ENCODE data around the gene SZRD1. TPM values are rescaled to one million over a fixed set of nuclear protein-coding genes. Genes with fewer than 3 reads are reported as not detected.

The SZRD1 gene
- total RNA-seq, 1 experiment from 2014 or later: 108 TPM

DNA sequence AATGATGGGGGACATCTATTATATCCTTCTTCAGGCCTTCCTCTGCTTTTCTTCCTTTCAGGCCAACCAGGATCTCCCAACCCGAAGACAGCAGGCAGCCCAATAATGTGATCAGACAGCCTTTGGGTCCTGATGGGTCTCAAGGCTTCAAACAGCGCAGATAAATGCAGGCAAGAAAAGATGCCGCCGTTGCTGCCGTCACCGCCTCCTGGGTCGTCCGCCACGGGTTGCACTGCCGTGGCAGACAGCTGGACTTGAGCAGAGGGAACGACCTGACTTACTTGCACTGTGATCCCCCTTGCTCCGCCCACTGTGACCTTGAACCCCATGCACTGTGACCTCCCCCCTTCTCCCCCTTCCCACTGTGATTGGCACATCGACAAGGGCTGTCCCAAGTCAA is 27.9 kb downstream of the SZRD1 start:
- no peak for DNase-seq (ENCODE audit: low spot score)

GRCh38 chr1:16396591-16396990 is 29.5 kb downstream of the SZRD1 start:
- DNase-seq (ENCODE audit: low spot score): no peak

DNA sequence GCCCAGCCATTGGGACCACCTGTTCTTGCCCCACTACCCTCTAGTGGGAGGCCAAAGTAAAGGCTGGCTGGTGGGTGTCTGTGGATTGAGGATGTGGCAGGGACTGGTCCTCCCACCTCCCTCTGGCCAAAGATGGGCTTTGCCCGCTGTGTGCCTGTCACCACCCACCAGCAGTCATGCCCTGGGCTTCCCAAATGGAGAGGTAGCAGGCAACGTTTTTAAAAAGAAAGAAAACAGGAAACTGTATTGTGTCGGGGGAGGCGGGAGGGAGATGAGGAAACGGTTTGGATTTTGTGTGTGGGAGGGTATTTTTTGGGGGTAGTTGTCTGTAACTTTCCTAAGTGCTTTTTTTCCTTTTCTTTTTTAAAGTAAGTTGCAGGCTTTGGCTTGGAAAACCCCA is 30.1 kb downstream of the SZRD1 start:
- no peak for DNase-seq (ENCODE audit: low spot score)

GRCh38 chr1:16398371-16398953 is 31.4 kb downstream of the SZRD1 start:
- no peak for DNase-seq (ENCODE audit: low spot score)

- DNase-seq (ENCODE audit: low spot score): no peak
Measured at GRCh38 chr1:16402742-16403141, 35.7 kb downstream of the SZRD1 start.

GRCh38 chr1:16405441-16405840 is 38.4 kb downstream of the SZRD1 start:
- DNase-seq (ENCODE audit: low spot score): no peak

- DNase-seq (ENCODE audit: low spot score): no peak
Measured at GRCh38 chr1:16406868-16407267, 39.8 kb downstream of the SZRD1 start.

DNA sequence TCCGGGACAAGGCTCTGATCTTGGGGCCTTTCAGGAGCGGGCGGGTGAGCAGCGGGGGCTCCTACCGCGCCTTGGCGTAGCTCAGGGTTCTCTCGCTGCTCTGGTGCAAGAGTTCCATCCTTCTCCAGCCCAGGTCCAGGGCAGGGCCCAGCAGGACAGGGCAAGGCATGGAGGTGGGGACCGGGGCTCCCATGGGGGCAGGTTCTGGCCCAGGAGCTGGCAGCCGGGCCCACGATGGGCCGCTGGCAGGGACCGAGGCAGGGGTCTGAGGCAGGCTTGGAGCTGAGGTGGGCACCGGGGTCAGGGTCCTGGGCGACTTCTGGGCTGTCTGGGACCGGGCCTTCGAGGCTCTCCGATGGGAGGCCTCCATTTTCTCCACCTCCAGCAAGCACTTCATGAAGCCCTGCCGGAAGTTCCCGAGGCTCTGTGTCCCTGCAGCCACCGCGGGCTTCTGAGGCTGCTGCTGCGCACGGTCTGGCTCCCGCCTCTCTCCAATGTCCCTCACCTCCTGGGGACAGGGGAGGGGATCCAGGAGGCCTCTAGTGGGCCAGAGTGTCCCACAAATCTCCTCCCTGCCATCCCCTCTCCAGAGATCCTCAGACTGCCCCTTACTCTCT is 42.6 kb downstream of the SZRD1 start:
- no peak for DNase-seq (ENCODE audit: low spot score)

DNA sequence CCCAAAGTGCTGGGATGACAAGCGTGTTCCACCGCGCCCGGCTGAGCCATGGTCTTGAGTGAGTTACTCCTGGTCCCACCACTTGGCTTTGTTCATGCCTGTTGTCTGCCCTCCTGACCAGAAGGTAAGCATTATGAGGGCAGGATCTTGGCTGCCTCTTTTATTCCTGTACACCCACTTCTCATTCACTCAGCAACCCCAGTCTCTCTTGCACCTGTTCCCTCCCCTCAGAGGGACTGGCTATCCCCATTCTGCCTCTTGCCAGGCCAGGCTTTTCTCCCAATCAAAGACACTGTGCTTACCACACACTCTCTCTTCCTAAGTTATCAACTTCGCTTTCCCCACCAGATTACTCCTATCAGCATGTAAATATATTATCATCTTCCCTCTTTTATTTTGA is 43.8 kb downstream of the SZRD1 start:
- no peak for DNase-seq (ENCODE audit: low spot score)

DNA sequence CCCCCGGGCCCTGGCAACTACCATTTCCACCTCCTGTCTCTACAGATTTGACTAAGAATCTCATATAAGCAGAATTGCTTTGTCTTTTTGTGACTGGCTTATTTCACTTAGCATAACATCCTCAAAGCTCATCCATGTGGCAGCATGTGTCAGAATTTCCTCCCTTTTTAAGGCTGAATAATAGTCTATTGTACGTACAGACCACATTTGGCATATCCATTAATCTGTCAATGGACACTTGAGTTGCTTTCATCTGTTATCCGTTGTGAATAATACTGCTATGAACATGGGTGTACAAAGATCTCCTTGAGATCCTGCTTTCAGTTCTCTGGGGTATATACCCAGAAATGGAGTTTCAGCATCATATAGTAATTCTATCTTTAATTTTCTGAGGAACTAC is 46.1 kb downstream of the SZRD1 start:
- no peak for DNase-seq (ENCODE audit: low spot score)

DNA sequence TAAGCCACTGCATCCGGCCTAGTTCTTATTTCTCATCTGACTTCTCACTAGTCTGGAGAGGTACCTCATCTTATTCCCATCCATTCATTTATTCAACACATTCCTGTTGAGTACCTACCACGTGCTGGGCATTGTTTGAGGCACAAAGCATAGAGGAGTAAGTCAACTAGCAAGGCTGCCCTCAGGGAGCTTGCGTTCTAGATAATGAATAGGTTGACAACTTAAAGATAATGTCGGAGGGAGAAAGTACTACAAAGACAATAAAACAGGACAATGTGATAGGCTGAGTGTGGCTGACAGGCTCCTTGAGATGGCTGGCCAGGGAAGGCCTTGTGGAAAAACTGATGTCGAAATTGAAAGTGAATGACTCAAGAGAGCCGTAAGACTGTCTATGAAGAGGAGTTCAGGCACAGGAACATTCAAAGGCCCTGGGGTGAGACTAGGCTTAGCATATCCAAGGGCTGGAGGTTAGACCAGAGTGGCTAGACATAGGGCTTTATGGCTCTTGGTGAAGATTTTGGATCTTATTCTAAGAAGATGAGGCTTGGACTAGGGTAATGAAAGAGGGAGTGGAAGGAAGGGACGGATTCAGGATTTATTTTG is 51.9 kb downstream of the SZRD1 start:
- no peak for DNase-seq (ENCODE audit: low spot score)

DNA sequence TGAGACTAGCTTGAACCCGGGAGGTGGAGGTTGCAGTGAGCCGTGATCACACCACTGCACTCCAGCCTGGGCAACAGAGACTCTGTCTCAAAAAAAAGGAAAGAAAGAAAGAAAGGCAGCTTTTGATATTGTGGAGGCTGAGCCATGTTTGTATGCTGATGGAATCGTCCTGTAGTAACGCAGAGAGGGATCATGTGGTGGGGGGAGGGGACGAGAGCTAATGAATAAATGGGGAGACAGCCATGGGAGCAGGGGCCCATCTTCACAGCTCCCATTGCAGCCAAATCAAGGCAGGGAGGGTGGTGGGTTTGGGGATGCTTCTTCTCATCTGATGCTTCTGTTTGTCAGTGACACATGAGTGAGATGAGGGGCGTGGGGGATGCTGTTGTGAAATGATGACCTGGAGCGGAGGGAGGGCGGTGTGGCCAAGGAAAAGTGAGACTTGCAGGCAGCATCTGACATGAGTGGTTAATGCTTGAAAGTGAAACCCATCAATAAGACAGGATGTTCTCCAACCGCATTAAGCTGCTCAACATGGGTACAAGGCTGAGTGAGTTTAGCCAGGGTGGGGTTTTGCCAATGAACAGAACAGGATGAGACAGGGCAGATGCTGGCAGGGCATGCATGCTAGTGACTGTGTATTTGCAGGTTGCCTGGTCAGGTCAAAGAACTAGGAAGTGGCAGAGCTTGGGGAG is 53.5 kb downstream of the SZRD1 start:
- no peak for DNase-seq (ENCODE audit: low spot score)

DNA sequence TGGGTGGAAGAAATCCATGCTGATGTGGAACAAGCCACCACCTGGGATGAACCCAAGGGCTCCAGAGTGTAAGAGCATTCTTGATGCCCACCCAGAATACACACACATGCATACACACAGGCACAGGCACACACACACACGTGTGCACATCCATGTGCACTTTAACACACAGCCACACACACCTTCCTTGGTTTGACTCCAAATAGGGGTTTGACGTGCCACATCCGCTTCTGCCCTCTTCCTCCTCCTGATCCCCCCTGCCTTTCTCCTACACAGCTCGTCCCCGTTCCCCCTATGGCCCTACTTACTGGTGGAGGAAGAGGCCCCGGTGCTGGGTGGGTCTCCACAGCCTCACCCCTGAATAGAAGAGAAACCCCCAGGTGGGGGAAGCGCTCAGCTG is 54.2 kb downstream of the SZRD1 start:
- no peak for DNase-seq (ENCODE audit: low spot score)

DNA sequence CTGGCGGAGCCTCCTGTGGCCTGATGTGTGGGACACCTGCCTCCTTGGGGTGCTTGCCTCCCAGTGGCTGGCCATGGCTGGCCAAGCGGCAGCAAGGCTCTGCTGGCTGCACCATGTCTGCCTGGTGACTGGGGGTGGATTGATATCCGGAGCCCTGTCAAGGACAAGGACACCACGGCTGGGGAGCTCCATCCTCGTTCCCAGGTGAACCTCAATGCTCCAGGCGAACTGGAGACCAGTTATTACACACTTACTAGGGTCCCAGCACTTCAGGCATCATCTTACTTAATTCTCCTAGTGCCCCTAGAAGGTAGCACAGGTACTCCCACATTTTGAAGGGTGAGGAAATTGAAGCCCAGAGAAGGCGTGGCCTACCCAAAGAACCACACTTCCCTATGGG is 55.0 kb downstream of the SZRD1 start:
- DNase-seq (ENCODE audit: low spot score): no peak

DNA sequence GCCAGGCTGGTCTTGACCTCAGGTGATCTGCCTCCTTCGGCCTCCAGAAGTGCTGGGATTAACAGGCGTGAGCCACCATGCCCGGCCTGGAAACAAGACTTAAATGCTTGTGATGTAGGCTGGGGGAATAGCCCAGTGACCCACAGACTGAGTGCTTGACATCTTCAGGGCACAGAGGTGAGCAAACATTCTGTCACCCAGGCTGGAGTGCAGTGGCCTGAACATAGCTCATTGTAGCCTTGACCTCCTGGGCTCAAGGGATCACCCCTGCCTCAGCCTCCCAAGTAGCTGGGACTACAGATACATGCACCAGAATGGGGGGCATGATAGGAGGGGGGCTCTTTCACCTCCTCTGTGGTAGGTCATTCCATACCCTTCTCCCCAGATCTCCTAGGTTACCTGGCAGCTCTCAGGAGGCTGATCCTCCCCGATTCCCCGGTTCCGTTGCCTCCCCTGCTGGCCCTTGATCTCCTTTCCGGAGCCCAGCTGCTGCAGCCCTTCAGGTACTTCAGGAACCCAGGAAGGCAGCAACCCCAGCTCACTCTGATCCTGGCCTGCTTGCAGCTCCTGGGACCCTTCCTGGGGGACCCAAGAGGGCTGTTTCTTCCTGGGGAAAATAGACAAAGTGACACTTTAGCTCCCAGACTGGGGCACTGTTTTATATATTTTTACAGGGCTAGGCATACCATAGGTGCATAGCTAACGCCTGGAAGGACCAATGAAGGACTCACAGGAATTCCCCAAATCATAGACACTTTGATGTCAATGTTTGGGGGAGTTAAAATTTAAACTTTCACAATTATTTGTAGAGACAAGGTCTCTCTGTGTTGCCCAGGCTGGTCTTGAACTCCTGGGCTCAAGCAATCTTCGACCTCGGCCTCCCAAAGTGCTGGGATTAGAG is 58.3 kb downstream of the SZRD1 start:
- DNase-seq (ENCODE audit: low spot score): no peak

DNA sequence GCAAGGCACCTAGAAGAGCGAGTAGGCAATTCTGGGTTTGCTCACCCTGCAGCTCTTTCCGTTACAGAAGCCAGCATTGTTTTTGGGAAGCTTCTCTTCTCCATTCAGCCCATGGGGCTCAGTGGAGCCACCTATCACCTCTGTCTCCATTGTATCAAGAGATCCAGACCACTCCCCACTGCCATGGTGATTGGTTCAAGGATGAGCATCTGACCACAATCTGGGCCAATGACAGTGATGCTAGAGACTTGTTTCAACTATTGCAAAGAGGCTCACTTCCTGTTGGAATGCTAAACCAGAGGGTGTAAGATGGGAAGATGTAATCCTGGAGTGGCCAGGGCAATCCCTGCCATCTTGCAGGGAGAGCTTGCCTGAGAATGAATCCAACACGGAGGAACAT is 63.6 kb downstream of the SZRD1 start:
- DNase-seq (ENCODE audit: low spot score): no peak

GRCh38 chr1:16433030-16433429 is 66.0 kb downstream of the SZRD1 start:
- no peak for DNase-seq (ENCODE audit: low spot score)

GRCh38 chr1:16434007-16434406 is 67.0 kb downstream of the SZRD1 start:
- DNase-seq (ENCODE audit: low spot score): no peak

- DNase-seq (ENCODE audit: low spot score): no peak
Measured at GRCh38 chr1:16434501-16434900, 67.5 kb downstream of the SZRD1 start.

- no peak for DNase-seq (ENCODE audit: low spot score)
Measured at GRCh38 chr1:16436946-16437474, 70.0 kb downstream of the SZRD1 start, which contains the start of gene SPATA21. Gene SPATA21 (minus strand): TSS chr1:16437424. CDS start chr1:16431371, 6,053 bp downstream.

GRCh38 chr1:16438516-16438915 is 71.5 kb downstream of the SZRD1 start:
- no peak for DNase-seq (ENCODE audit: low spot score)
